Stimulated activated CD8-positive, alpha-beta memory T cell treated with anti-CD3 and anti-CD28 coated beads, Interleukin-12 subunit alpha, Interleukin-12 subunit beta, amount 100 ng/mL, for 24 hours (primary cell): ENCODE measurements around the gene ANGPTL8.

ENCODE experiments used
- DNase-seq: peaks from one replicate; pipeline ENCODE4 v3.0.0-alpha.2; 2020; ENCODE audit errors: extremely low read depth

The ANGPTL8 gene

DNA sequence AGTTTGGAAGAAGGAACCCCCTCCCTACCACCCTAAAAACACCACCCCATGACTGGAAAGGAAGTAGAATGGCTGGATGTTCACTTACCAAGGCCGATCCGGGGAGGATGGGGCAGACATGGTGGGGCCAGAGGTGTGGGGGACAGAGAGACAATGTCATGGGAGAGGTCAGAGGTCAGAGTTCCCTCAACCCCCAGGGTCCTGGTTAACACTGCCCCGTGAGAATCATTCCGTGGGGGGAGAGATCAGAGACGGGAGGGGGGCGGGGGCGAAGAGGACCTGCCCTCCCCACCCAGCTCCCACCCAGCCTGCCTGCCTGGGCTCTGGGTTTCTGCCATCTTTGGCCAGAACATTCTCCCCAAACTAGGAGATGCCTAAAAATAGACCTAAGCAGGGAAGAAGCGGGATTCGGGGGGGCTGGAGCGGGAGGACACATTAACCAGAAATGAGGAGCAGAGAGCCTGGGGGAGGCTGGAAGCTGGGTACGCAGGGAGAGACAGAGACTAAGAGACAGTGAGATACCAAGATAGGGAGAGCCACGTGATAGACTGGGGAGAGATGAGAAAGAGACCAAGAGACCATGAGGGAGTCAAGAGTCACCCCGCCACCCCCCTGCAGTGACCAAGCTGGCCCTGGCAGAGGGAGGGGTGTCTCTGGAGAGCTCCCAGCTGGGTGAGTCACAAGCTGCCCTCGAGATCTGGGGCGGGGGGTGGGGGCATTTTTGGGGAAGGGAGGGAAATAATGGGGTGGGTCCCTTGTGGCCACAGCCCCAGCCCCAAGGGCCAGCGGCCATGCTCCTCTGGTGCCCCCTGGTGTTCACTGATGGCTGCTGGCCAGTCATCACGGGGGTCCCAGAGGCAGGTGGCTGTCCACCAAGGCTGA lies 36.0 kb upstream of the ANGPTL8 start:
- no peak for DNase-seq

DNA sequence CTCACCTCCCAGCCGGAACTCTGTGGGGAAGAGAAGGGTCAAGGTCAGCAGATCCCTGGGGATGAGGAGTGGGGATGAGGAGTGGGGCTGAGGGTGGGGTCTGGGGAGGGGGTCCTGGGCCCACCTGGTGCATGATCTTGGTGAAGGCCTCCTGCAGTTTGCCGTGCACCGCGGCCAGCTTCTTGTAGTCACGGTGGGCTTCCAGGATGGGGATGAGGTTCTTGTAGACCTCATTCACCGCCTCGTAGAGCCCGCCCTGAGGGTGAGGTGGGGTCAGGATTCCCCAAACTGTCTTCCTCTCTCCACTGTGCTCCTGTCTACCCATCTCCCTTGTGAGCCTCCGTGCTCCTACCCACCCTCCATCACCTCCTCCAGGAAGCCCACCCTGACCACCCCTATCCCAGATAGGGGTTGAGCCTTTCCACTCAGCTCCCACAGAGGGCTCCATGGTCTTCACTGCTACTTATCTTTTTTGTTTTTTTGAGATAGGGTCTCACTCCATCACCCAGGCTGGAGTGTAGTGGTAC lies 35.3 kb upstream of the ANGPTL8 start:
- no peak for DNase-seq

DNA sequence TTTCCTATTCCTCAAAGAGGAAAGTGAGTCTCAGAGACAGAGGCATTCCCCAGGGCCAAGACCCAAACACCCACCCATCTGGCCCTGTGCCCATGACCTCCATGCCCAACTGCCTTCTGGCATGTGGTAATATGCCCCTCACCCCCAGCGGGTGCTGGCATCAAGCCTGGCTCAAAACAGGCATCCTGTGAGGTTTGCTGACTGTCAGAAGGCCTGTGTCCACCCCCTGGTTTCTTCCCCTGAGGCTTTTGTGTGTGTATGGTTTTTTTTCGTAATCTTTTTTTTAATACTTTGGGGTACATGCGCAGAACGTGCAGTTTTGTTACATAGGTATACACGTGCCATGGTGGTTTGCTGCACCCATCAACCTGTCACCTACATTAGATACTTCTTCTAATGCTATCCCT lies 34.5 kb upstream of the ANGPTL8 start:
- no peak for DNase-seq

DNA sequence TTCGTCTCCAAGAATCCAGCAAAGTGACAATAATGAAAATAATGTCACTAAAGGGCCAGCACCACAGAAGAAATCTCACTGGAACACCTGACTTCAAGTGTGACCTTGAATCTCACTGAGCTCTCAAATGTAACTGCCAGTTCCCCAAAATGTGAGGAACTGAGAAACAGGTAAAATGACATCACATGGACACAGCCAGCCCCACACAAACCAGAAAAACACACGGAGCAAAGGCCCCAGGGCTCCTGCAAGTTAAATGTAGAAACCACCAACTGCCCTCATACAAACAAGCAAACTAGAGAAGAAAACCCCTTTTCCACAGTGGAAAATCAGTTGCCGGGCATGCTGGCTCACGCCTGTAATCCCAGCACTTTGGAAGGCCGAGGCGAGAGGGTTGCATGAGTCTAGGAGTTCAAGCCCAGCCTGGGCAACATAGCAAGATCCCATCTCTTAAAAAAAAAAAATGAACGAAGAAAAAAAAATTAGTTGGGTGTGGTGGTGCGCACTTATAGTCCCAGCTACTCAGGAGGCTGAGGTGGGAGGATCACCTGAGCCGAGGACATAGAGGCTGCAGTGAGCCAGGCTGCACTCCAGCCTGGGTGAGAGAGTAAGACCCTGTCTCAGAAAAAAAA lies 33.4 kb upstream of the ANGPTL8 start:
- no peak for DNase-seq

DNA sequence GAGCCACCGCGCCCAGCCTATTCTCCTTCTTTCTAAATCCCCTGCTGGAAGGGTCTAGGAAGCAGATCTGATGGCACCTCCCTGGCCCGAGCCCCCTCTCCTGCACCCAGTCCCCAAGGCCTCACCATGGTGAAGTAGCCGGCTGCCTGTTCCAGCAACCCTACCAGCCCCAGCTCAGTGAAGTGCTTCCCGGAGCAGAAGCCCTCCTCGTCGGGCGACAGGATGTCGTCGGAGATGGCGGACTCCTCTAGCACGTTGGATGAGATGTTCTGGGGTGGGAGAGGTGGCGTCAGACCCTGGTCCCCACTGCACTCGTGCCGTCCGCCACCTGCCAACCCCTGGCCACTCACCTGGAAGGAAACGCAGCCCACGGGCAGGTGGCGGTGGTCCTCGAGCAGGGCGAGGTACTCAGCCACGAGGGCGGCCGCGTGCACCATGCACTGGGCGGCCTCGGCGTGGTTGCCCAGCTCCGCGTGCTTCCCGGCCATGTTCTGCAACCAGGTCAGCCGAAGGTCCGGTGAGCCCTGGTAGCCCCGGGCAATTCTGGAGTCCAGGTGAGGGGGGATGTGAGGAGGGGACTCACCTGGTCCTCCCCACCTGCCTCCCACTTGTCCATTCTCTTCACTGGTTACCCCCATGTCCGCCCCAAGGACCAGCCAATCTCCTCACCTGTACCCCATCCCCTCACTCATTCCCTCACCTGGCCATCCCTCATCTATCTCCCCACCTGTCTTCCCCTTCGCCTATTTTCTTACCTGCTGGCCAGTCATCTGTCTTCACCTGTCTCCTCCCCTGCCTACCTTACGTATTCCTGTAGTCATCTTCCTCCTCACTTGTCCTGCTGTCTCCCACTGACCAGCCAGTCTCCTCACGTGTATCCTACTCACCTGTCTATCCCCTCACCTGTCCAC lies 30.6 kb upstream of the ANGPTL8 start:
- DNase-seq, result no peak

DNA sequence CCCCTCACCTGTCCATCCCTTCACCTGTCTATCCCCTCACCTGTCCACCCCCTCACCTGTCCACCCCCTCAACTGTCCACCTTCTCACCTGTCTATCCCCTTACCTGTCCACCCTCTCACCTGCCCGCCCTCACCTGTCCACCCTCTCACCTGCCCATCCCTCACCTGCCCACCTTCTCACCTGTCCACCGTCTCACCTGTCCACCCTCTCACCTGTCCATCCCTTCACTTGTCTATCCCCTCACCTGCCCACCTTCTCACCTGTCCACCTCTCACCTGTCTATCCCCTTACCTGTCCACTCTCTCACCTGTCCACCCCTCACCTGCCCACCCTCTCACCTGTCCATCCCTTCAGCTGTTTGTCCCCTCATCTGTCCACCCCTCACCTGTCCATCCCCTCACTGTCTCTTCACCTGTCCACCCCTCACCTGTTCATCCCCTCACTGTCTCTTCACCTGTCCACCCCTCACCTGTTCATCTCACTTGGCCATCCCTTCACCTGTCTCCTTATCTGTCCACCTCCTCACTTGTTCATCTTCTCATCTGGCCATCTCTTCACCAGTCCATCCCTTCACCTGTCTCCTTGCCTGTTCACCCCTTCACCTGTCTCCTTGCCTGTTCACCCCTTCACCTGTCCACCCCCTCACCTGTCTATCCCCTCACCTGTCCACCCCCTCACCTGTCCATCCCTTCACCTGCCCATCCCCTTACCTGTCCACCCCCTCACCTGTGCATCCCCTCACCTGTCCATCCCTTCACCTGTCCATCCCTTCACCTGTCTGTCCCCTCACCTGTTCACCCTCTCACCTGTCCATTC lies 29.4 kb upstream of the ANGPTL8 start:
- no peak for DNase-seq

DNA sequence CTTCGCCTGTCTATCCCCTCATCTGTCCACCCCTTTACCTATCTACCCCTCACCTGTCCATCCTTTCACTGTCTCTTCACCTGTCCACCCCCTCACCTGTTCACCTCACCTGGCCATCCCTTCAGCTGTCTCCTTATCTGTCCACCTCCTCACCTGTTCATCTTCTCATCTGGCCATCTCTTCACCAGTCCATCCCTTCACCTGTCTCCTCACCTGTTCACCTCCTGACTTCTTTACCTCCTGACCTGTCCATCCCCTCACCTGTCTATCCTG lies 28.8 kb upstream of the ANGPTL8 start:
- DNase-seq, result no peak

DNA sequence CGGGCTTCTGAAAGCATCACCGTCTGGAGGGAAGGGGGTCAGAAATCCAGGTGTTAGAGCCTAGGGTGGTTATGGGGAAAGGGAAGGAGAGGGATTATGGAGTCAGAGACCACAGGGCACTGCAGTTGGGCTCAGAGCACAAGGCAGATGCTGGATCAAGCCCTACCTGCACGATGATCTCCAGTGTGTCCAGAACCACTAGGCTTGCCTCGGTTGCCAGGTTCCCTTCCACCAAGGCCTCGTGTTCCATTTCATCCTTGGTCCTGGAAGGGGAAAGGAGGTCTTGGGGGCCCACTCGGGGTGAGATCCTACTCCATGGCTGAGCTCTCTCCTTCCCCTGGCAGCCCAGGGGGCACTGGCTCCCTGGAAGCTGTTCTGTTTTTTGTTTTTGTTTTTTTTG lies 25.0 kb upstream of the ANGPTL8 start:
- no peak for DNase-seq

DNA sequence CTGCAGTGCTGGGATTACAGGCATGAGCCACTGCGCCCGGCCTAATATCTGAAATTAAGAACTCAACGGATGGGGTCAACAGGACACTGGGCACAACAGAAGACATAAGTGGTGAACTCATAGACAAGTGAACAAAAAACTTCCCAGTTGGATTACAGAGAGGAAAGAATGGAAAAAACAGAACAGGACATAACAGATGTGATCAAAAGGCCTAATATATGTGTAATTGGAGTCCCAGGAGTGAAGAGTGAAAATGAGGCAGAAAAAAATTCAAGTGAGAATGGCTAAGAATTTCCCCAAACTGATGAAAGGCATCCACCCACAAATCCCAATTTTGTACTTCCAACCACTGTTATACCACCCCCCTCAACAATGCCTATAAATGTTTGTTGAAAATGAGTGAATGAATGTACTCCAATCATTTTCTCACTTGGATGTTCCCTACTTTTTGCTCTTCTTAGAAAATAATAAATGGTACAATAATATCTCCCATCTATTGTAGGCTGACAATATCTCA lies 18.3 kb upstream of the ANGPTL8 start:
- DNase-seq, result no peak

DNA sequence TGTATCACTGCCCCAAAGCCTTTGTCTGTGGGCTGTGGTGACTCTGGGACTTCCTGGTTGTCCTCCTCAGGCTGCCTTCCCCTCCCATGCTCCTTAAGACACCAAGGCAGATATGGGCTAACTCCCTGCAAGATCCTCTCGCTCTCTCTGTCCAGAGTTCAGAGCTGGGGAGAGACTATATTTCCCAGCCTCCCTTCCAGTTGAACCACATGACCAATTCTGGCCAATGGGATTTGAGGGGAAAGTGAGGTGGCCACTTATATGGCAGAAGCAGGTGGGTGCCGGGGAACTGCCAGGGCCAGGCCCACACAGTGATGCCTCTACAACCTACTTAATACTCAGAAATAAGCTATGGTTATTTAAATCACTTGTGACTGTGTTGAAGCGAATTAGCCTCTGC lies 16.2 kb upstream of the ANGPTL8 start:
- DNase-seq, result no peak

DNA sequence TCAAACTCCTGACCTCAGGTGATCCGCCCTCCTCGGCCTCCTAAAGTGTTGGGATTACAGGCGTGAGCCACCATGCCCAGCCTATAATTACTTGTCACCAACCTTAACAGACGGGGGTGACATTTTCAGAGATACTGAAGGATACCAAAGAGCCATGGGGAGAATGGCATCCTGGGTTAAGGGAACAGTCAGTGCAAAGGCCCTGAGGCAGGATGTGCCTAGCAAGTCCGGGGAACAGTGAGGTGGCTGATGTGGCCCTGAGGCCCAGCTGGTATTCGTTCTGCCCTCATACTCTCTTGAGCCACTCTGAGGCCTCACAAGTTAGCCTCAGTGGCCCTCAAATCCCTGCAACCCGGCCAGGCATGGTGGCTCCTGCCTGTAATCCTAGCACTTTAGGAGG lies 15.0 kb upstream of the ANGPTL8 start:
- no peak for DNase-seq

DNA sequence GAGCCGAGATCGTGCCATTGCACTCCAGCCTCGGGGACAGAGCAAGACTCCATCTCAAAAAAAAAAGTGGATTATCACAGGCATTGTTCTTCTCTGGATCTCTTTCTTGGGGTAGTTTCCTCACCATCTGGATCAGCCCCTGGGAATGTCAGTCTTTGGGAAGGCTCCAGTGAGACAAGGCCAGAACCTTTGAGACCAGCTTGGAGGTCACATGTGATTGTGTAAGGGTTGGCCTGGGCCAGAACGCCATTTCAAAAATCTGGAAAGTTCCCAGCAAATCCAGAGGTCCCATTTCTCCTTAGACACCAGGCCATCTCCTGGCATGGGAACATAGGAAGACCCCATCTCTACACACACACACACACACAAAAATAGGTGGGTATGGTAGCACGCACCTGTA lies 14.2 kb upstream of the ANGPTL8 start:
- no peak for DNase-seq

DNA sequence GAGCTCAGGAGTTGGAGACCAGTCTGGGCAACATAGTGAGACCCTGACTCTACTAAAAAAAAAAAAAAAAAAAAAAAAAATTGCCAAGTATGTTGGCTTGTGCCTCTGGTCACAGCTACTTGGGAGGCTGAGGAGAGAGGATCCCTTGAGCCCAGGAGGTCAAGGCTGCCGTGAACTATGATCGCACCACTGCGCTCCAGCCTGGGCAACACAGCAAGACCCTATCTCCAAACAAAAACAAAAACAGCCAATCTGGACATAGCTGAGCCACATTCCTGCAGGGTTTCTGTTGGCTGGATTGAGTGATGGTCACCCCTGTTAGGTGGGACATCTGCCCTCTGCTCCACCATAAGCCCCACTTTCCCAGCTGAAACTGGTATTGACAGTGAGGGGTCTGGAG lies 13.6 kb upstream of the ANGPTL8 start:
- no peak for DNase-seq

DNA sequence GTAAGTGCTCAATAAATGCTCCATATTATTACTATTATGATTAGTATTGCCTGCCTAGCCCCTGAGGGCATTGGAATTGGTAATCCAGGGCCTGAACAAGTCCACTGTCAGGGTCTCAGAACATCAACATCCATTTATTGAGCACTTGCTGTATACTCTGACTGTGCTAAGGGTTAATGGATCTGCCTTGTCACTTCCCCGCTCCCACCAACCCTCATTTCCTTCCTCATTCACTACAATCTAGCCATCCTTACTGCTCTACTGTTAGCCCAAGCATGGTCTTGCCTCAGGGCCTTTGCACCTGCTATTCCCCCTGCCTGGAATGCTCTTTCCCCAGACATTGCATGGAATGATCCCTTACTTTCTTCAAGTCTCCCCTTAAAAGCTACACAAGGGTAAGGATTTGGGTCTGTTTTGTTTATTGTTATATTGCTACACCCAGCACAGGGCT lies 12.7 kb upstream of the ANGPTL8 start:
- no peak for DNase-seq

DNA sequence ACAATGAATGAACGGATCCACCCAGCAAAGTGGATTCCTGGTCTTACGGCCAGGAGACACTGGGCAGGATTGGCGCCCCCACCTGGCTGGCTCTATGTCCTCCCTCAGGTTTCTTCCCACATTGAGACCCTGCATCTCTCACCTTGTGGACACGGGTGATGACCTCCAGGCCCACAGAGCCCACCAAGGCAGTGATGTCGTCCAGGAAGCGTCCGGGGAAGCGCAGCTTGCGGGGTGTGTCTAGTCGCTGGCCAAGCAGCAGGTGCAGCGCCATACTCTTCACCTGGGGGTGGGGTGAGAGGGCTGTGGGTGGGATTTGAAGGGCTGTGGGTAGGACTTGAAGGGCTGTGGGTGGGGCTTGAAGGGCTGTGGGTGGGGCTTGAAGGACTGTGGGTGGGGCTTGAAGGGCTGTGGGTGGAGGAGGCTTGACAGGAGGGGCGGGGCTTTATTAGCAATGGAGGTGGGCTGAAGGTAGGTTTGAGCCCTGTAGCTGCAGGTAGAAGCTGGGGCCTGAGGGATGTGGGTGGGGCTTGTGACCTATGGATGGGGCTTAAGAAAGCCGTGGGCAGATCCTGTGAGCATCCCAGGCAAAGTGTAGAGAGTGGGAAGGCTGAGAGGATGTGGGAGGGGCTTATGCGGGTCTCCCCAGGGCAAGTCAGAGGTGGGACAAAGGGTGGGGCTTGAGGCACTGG lies 12.1 kb upstream of the ANGPTL8 start:
- DNase-seq, result no peak

DNA sequence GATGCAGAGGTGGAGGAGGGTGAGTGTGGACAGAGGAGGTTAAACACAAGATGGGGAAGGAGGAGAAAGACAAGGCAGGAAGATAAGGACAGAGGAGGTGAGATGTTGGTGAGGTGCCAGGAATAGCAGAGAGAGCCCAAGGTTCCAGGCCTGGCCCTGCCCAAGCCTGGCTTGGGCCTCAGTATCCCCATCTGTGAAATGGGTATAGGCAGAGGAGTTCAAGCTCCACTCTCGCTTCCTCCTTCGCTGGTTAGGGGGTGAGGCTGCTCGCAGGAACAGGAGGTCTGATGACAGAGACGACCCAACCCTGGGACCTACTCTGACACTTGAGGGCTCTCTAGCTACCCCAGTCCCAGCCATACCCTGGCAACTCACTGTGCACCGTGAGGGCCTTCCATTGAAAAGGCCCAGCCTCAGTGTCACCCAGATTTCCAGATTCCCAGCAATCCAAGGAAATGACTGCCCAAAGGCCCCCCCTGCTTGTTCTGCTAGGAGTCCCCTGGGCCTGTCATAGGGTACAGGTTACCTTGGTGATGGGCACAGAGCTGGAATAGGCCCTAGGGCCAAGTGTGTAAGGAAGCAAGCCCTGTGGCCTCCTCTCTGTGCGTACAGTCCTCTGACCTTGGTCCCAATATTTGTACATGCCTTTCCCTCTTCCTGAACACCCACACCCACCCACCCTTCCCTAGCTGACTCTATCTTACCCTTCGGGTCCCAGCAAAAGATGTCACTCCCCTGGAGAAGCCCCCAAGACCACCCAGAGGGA lies 8.6 kb upstream of the ANGPTL8 start:
- no peak for DNase-seq

DNA sequence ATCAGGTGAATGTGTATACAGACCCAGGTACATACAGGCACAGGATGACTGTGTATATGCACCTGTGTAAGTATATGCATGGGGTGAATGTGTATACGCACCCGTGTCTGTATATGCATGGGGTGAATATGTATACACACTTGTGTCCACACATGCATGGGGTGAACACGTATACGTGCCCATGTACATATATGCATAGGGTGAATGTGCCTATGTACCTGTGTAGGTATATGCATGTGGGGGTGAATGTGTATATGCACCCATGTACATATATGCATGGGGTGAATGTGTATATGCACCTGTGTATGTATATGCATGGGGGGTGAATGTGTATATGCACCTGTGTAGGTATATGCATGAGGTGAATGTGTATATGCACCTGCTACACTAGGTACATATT lies 6.9 kb upstream of the ANGPTL8 start:
- DNase-seq, result no peak

DNA sequence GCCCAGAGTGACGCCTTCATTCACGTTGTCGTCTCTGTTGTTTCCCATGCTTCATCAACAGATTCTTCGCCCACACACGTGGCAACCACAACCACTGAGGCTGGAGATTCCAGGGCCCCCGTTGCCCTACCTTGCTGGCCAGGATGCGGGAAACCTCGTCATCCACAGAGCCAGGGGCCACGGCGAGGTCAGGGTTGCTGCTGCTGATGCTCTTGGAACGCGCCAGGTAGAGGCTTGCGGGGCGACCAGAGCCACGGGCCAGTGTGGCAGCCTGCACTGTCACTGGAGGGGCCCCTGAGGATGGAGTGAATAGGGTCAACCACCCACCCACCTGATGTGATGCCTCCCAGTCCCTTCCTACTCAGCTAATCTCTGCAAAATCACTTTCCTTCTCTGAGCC lies 6.3 kb upstream of the ANGPTL8 start:
- DNase-seq, result no peak

DNA sequence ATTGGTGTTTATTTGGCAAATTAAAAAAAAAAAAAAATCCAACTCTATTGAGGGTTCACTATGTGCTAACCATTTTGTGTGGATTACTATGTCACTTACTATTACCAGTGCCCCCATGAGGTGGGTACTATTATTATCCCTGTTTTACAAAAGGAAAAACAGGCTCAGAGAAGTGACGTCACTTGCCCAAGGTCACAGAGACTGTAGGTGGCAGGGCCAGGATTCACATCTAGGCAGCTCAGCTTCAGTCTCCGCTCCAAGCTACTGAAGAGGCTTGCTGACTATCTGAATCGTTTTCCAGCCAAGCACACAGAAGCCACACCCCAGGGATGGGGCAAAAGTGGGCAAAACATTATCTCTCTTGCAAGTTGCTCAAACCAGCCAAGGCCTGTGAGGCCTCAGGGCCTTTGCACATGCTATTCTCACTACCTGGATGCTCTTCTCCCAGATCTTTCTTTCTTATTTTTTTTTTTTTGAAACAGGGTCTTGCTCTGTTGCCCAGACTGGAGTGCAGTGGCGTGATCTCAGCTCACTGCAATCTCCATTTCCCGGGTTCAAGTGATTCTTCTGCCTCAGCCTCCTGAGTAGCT lies 4.8 kb upstream of the ANGPTL8 start:
- no peak for DNase-seq
